Stimulated activated CD4-positive, alpha-beta T cell treated with anti-CD3 and anti-CD28 coated beads, Interleukin-12 subunit alpha, Interleukin-12 subunit beta, amount 100 ng/mL, for 24 hours (primary cell): ENCODE results near the gene NFIX.
A peak's percentile ranks its signal among the peaks of the same experiment; 100 is the strongest.

ENCODE experiments used
- DNase-seq, 2 experiments: peaks; one replicate each; pipeline ENCODE4 v3.0.0-alpha.2; 2020; ENCODE audit warnings: low read depth in 2 of 2

NFIX gene

DNA sequence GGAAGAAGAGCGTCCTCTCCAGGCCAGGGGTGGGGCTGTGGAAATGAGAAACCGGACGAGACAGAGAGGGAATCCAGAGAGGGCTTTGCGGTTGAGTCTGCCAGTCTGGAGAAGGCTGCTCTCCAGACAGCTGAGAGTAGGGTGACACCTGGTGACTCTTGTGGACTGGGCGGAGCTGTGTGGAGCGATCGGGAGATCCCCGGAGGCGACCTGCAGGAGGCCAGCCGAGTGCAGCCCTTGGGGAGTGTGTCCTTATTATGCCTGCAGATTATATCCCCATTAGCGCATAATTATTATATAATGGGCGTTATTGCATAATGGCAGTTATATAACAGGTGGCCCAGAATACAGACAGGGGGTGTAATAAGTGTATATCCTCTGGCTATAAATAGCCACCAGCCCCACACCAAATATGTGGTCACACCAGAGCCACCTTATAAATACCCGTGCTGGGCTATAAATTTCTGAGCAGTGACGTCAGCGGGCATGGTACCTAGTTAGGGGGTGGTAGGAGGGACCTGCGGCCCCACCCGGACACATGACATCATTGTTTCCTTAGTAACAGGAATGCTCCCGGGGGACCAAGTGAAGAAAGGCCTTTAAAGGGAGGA, 41.2 kb downstream of the NFIX start:
- DNase-seq: no peak

GRCh38 chr19:13037161-13037560, 41.9 kb downstream of the NFIX start:
- DNase-seq: no peak

DNA sequence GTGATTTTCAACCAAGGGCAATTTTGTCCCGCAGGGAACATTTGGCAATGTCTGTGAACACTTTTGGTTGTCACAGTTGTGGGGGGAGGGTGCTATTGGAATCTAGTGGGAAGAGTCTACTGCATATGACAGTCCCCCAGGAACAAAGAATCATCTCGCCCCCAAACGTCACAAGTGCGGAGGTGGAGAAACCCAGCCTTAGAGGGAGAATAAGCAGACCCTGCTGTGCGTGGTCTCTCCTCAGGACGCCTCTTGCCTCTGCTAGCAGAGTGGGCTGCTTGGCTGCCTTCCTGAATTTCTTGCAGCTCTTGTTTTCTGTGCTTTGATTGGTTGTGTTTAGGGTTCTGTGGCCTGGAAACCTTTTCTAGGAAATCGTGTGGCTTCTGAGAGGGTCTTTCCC, 42.5 kb downstream of the NFIX start:
- DNase-seq: no peak

- no peak for DNase-seq
Measured at GRCh38 chr19:13038306-13039210, 43.3 kb downstream of the NFIX start.

DNA sequence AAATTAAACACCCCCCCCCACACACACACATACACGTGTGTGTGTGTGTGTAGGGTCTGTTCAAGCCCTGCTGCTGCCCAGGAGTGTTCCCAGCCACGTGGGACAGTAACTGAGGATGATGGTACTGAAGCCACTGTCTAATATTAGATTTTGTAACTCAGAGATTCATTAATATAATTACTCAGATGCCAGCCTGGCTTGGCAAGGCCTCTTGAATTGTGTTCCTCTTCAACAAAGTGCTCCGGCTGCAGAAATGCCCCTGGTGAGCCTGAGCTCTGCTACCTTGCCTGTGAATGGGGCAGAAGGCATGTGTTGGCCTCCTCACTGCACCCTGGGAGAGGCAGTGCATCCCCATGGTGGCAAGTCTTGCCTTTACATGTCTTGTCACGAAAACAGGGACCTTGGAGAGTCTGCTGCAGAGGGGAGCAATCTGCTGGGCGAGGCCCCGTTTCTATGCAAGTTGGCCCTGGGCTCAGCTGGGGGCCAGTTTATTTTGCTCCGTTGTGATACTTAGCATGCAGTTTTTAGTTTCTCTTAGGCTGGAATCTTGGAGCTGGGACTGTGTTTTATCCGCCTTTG, 44.0 kb downstream of the NFIX start:
- no peak for DNase-seq

GRCh38 chr19:13040232-13040947, 45.1 kb downstream of the NFIX start:
- no peak for DNase-seq

- DNase-seq: no peak
Measured at GRCh38 chr19:13040948-13041292, 45.6 kb downstream of the NFIX start.

DNA sequence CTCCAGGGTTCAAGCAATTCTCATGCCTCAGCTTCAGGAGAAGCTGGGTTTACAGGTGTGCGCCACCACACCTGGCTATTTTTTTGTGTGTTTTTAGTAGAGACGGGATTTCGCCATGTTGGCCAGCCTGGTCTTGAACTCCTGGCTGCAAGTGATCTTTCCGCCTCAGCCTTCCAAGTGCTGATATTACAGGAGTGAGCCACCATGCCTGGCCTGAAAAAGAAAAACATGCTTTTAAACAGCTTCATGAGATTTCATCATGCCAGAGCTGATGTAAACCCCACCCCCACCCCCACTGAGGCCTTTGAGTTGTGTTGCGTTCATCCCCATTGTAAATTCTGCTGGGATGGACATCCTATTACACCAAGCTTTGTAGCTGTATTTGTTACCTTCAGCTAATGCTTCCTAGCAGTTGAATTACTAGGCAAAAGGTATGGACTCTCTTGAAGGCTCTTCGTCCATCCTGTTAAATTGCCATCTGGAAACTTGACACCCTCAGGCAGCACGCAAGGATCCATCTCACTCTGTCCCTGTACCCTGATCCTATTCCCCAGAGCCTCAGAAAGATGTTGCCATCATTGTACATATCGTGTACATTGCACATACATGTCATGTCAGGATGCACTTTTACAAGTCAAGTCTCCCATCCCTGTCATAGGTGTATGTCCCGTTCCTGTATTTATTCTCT, 47.3 kb downstream of the NFIX start:
- no peak for DNase-seq

GRCh38 chr19:13043285-13043684, 48.0 kb downstream of the NFIX start:
- no peak for DNase-seq

GRCh38 chr19:13044231-13044836, 49.1 kb downstream of the NFIX start:
- DNase-seq: no peak

- no peak for DNase-seq
Measured at GRCh38 chr19:13045812-13046211, 50.5 kb downstream of the NFIX start.

DNA sequence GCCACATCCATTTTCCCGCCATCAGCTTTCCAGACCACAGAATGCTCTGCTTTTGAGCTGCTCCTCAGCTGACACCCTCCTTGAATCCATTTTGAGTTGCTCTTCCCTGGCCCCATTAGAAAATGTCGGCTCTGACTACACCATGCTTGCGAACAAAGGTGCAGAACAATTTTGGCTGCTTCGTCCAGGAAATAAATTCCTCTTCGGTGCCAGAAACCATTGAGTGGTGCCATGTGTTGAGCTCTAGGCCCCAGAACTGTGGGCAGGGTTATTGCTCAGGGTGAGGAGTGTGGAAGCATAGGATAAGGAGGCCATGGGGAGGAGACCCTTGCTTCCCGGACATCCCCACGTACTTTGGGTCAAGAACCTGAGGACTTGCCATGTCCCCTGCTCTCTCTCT, 52.1 kb downstream of the NFIX start:
- DNase-seq: no peak

DNA sequence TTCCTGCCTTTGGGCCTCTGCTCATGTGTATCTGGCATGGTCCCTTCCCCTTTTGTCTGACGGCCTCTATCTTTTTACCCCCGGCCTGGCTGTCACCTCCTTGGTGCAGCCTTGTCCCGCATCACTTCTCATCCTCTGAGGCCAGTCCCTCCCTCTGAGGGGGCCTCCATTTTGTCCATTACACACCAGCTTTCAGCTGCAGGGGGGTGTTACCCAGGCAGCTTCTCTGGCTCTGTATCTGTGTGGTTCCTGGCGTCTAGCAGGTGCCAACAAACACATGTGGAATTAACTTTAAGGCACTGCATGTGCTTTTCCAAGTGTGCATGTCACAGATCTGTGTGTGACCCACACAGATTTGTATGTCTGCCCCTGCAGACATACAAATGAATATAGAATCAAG, 55.0 kb downstream of the NFIX start:
- DNase-seq: no peak

DNA sequence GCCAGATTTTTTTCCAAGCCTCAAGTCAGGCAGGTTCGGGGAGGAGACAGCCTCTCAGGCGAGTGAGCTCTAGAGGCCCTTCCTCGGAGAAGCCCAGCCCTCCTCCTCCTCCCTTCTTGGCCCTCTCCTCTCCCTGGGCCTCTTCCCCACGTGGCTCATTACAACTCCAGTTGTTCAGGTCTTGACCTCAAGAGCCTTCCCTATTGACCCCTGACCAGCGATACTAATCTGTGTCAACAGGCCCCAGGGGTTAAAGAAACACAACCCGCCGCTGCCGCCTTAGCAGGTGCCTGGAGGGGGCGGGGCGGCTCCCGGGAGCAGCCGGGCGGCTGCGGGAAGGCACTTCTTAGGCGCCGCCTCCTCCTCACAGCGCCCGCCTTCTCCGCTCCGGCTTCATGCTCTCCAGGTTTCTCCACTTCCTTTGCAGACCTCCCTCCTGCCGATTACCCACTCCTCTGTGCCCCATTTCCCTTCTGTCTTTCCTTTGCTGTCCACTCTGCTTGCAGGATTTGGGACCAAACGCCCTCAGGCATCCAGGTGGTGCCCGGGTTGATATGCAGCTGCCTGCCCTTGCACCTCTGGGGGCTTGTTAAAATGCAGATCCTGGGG, 56.4 kb downstream of the NFIX start:
- DNase-seq: peak in 1 of 2 experiments; percentile 24

GRCh38 chr19:13052447-13053175, 57.3 kb downstream of the NFIX start:
- DNase-seq: no peak

- DNase-seq: no peak
Measured at GRCh38 chr19:13053238-13053637, 58.0 kb downstream of the NFIX start.

DNA sequence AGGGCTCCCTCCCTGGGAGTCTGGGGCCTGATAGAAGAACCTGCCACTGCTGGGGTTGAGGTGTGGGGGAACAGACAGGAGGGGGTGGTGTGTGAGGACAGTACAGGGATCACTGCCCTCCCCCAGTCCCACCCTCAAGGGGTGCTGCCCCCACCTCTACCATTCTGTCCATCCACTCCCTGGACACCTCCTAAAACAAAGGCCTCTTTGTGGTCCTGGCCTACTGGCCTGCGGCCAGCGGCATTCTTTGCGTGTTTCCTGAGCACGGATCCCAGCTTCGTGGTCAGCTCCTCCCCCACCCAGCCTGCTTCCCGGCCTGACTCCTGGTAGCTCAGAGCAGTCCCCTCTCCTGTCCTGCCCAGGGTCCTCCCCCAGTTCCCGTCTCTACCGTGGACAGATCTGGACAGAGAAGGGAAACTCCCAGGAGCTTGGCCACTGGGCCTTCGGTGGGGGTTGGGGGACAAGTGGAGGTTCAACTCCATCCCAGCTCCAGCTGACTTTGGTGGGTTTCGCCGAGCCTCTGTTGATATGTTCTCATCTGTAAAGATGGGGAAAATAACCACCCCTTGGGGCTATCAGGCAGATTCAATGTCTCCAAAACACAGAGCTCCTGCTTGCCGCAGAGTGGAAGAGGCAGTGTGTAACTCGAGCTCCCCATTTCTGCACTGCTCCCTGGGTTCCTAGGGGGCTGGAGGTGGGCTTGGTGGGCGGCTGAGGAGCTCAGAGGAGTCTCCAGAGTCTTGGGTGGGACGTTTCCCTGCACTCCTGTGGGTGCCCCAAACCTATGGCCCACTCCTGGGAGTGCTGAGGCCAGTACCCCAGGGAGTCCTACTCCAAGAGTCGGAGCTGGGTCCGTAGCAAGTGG, 58.7 kb downstream of the NFIX start:
- no peak for DNase-seq

DNA sequence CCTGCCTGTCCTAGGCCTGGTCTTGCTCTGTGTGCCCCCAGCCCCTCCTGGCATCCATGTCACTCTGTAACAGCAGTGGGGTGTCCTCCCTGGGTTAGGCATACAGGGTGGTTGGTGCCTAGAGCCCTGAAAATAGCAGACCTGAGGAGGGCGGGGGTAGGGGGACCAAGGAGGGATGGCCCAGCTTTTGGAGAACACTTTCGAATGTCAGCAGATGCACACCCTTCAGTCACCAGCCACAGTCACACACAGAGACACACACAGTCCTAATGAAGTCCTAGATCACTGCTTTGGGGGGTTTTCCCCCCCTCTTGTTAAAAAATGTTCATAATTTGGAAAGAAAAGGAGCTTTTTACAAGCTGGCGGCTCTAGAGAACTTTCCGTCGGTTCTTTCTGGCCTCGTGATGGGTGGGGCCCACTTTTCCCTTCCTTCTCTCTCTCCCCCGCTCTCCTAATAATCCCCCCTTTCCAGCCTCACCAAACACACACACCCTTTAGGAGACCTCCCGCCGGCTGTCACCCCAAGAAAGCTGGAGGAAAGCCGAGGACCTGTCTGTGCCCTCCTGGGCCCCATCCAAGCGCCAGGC, 59.4 kb downstream of the NFIX start:
- no peak for DNase-seq
